Activated CD4-positive, alpha-beta memory T cell treated with anti-CD3 and anti-CD28 coated beads, Interleukin-2, amount 10 ng/mL, durations not matched to agents 7 days and 5 days (primary cell): Measurements from ENCODE around the gene MYOCOS. TPM values are rescaled to one million over a fixed set of nuclear protein-coding genes. Genes with fewer than 3 reads are reported as not detected.
"Not testable (repeated sequence)": the region's sequence is repeated elsewhere in the genome, so short reads cannot be mapped to it uniquely, and the experiment has no call there.

ENCODE experiments used
- CTCF ChIA-PET: fragments of 350-600 bp; sonication (Branson Sonifier 250); formaldehyde crosslinking; loops from one replicate; lab custom pipeline; 2021; ENCODE audit warnings: antibody characterized with exemption, inconsistent platforms; lab: Charles Lee
- POLR2A ChIA-PET: fragments of 350-600 bp; sonication (Branson Sonifier 250); formaldehyde crosslinking; loops from one replicate; lab custom pipeline; 2021; ENCODE audit warnings: antibody characterized with exemption; lab: Charles Lee
- DNase-seq: peaks from one replicate; pipeline ENCODE4 v3.0.0-alpha.2; 2020
- H3K27ac Mint-ChIP-seq: one replicate; pipeline ENCODE4 v1.8.0; 2021; ENCODE audit warnings: mild to moderate bottlenecking, mixed read lengths
- H3K27me3 Mint-ChIP-seq: one replicate; pipeline ENCODE4 v1.8.0; 2021; ENCODE audit warnings: mixed read lengths
- H3K36me3 Mint-ChIP-seq: one replicate; pipeline ENCODE4 v1.8.0; 2021; ENCODE audit warnings: low read depth, mixed read lengths
- H3K4me1 Mint-ChIP-seq: one replicate; pipeline ENCODE4 v1.8.0; 2021; ENCODE audit warnings: mixed read lengths
- H3K4me3 Mint-ChIP-seq: one replicate; pipeline ENCODE4 v1.8.0; 2021; ENCODE audit warnings: mild to moderate bottlenecking, mixed read lengths
- H3K9me3 Mint-ChIP-seq: one replicate; pipeline ENCODE4 v1.8.0; 2021; ENCODE audit warnings: mixed read lengths
- total RNA-seq, 2 experiments: library from RNA; stranded (reverse); gene quantifications; one replicate each; pipeline ENCODE4 v1.2.3, GENCODE V29; 2021

The MYOCOS gene
- total RNA-seq, 2 experiments from 2014 or later = 0.18 TPM; not detected in 1

DNA sequence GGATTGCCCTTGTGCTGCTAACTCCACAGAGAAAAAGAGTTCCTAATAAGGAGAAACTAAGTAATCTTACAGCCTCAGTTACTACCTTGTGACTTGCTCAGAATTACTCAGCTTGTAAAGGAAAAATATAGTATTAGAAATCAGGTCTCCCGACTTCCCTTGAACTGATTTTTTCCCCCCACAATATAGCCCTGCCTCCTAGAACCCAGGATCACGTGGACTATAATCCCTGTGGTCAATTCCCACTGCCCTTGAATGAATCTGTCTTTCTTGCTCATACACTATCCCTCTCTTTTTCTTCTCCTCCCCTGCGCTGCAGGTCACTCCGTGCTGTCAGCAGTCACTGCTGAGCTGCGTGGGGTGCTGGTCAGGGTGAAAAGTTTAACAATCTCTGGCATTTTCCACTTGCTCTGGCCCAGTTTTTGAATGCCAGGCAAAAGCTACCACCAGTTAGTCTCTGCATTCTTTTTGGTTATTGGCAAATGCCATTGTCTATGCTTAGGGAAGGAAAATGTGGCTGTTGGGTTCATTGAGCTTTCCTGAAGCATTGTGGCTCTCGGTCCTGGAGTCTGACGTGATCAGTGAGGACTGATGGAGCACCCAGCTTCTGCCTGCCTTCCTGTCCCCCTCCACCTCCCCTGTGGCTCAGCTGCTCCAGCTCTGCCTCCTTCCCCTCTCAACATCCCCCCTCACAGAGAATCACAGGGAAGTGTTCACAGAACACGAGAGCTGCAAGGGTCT lies 32.3 kb downstream of the MYOCOS start:
- CTCF ChIA-PET = interaction anchor here (0.8 to 3.2 kb wide), 9 partner anchors 9 to 349 kb away, joined by 3 to 26 read pairs (median 6); partner anchors contain the start of gene PRRC2C
- Mint-ChIP-seq H3K36me3 (no peaks in the 10 kb centered on the region), H3K9me3 (no peaks in the 10 kb centered on the region), H3K27me3 (peaks cover 24% of the 10 kb centered on the region), H3K27ac (no peak overlapping the region), H3K4me3 (no peak overlapping the region), H3K4me1 (peaks cover 10% of the 10 kb centered on the region)
- no peak for DNase-seq
- POLR2A ChIA-PET = interaction anchor here (1.3 kb wide), 2 partner anchors 87 to 188 kb away, joined by 3 to 5 read pairs; partner anchors contain the start of gene VAMP4

DNA sequence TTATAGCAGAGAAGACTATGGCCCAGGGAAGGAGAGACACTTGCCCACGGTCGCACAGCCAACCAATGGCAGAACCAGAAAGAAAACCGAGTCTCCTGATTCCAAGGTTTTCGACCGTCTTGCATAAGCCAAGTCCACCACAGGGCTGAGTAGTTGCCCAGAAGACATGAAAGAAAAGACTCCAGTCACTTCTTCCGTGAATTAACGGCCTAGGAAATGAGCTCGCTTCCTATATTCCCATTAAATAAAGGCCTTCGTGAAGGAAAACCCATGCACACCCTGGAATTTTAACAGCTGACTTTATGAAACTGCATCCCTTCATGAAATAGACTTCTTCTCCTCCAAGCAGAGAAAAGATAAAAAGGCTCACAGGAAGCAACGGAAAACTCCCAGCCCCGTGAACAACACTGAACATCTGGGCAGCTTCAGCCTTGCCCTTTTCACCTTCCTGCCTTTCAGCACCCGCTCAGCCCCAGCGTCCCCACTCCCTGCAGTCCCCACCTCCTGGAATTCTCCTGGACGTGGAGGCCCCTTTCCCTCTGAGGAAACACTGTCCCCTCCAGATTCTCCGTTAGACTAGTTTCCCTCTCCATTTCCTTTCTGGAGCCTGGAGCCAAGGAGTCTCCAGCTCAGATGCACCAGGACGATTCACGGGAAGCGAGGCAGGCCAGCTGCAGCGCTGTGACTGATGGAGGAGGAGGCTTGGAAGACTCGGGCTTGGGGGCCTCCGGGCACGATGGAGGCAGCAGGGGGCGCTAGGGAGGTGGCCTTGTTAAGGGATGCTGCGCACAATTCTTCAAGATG lies 33.1 kb downstream of the MYOCOS start:
- H3K4me3 Mint-ChIP-seq = peak overlapping the region; percentile 37
- no peak overlapping the region for H3K27ac Mint-ChIP-seq
- peaks cover 22% of the 10 kb centered on the region for H3K27me3 Mint-ChIP-seq
- H3K9me3 Mint-ChIP-seq = no peaks in the 10 kb centered on the region
- peaks cover 10% of the 10 kb centered on the region for H3K4me1 Mint-ChIP-seq
- DNase-seq = peak; percentile 83
- ChIA-PET CTCF (interaction anchor here (0.8 to 3.2 kb wide), 11 partner anchors 10 to 348 kb away, joined by 3 to 26 read pairs (median 5); partner anchors contain the start of gene PRRC2C), POLR2A (interaction anchor here (1.3 kb wide), 2 partner anchors 86 to 187 kb away, joined by 3 to 5 read pairs; partner anchors contain the start of gene VAMP4)
- no peaks in the 10 kb centered on the region for H3K36me3 Mint-ChIP-seq

DNA sequence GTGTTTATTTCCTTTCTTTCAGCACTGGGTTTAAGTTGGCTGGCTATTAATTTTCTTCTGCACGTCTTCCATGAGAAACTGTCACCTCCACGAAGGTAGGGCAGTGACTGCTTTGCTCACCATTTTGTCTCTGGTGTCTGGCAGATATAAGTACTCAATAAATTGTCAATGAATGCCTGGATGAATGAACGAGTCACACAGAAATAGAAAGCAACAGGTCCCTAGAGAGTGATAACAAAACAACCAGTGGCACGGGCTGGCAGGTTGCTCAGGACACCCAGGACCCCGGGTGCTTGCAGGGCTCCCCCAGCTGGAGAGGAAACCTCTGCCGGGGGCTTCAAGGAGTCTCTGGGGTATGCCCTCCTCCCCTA lies 33.7 kb downstream of the MYOCOS start:
- no peaks in the 10 kb centered on the region for H3K9me3 Mint-ChIP-seq
- POLR2A ChIA-PET = interaction anchor here (1.3 kb wide), 1 partner anchor 186 kb away, joined by 3 read pairs; no protein-coding TSS in a partner anchor
- no peak overlapping the region for H3K4me3 Mint-ChIP-seq
- CTCF ChIA-PET = interaction anchor here (1.0 to 3.2 kb wide), 8 partner anchors 10 to 347 kb away, joined by 3 to 26 read pairs (median 6); partner anchors contain the start of gene PRRC2C
- no peak overlapping the region for H3K27ac Mint-ChIP-seq
- H3K36me3 Mint-ChIP-seq = no peaks in the 10 kb centered on the region
- H3K27me3 Mint-ChIP-seq = peaks cover 19% of the 10 kb centered on the region
- DNase-seq = no peak
- H3K4me1 Mint-ChIP-seq = peaks cover 10% of the 10 kb centered on the region

DNA sequence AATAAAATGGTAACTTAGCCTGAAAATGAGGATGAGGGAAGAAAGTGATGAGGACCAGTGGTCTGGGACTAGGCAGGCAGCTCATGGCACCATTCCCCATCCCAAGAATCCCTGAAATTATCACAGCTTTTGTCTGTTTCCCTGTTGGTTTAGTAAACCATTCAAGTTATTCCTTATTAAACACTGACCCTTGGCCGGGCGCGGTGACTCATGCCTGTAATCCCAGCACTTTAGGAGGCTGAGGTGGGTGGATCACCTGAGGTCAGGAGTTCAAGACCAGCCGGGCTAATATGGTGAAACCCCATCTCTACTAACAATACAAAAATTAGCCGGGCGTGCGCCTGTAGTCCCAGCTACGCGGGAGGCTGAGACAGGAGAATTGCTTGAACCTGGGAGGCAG lies 34.2 kb downstream of the MYOCOS start:
- H3K27ac Mint-ChIP-seq, POLR2A ChIA-PET, DNase-seq, H3K4me3 Mint-ChIP-seq, H3K36me3 Mint-ChIP-seq, H3K9me3 Mint-ChIP-seq: not testable (repeated sequence)
- CTCF ChIA-PET = interaction anchor here (1.0 to 3.2 kb wide), 5 partner anchors 11 to 347 kb away, joined by 3 to 26 read pairs (median 6); no protein-coding TSS in a partner anchor
- Mint-ChIP-seq H3K4me1 (peaks cover 10% of the 10 kb centered on the region), H3K27me3 (peaks cover 15% of the 10 kb centered on the region)

DNA sequence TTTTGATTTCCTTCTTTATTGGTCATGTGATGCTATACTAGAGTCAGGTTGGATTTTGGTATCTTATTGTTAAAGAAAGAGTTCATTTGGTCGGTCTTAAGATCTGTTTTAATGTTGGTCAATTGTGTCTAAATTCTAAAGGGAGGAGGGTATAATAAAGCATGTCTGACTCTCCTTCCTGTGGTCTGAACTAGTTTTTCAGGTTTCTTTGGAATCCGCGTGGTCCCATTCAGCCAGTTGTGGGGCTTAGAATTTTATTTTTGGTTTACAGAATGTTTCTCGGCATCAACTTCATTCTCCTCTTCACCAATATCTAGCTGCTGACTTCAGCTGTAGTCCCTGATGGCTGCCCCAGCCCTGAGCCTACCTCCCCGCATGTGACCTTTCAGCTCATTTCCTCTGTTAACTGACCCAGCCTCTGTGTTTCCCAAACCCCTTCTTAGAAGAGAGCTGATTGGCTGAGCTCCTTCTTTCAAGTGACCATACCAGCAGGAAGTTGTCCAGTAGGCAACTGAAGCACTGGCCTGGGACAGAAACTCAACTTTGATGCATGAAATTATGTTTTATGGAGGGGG lies 39.1 kb downstream of the MYOCOS start:
- Mint-ChIP-seq H3K27ac (no peak overlapping the region), H3K4me1 (no peaks in the 10 kb centered on the region), H3K36me3 (no peaks in the 10 kb centered on the region), H3K27me3 (peaks cover 8% of the 10 kb centered on the region), H3K9me3 (no peaks in the 10 kb centered on the region), H3K4me3 (no peak overlapping the region)
- CTCF ChIA-PET = no interaction called here
- POLR2A ChIA-PET = interaction anchor here (1.0 kb wide), 1 partner anchor 56 kb away, joined by 3 read pairs; no protein-coding TSS in a partner anchor
- no peak for DNase-seq

DNA sequence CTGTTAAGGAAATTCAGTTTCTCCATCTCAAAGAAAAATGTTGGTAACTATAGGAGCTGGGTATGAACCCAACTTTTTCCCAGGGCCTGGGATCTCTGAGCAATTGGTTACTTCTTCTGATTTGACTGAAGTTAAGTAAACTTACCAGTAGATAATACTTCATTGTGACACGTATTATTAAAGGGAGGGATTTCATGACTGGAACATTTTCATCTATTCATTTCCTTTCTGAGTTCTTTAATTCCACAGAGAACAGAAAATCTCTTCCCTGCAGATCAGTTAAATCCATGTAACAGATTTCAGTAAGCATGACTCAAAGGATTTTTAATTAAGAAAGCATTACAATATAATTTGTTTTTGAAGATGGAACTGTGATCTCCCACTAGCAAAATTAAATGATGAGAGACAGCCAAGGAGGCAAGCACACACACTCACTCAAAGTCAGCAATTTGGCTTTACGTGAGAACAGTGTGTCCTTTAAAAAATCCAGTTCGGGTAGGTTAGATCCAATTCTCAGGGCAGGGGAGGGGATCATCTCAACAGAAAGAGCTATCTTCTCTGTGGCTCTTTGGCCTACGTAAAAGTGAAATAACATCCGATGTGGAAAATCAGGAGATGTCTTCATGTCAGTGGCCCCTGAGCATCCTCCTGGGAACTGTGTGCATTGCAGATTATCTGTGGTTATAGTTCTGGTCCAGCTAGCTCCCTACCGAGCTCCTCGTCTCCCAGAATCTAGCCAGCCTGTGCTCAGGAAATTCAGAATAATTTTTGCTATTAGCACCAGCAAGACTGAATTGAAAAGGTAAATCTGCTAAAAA lies 41.2 kb downstream of the MYOCOS start:
- ChIA-PET POLR2A (no interaction called here), CTCF (interaction anchor here (1.0 kb wide), 1 partner anchor 19 kb away, joined by 4 read pairs; no protein-coding TSS in a partner anchor)
- Mint-ChIP-seq H3K27me3 (peaks cover 8% of the 10 kb centered on the region), H3K36me3 (no peaks in the 10 kb centered on the region), H3K4me3 (no peak overlapping the region), H3K9me3 (no peaks in the 10 kb centered on the region), H3K4me1 (no peaks in the 10 kb centered on the region), H3K27ac (no peak overlapping the region)
- DNase-seq = no peak

DNA sequence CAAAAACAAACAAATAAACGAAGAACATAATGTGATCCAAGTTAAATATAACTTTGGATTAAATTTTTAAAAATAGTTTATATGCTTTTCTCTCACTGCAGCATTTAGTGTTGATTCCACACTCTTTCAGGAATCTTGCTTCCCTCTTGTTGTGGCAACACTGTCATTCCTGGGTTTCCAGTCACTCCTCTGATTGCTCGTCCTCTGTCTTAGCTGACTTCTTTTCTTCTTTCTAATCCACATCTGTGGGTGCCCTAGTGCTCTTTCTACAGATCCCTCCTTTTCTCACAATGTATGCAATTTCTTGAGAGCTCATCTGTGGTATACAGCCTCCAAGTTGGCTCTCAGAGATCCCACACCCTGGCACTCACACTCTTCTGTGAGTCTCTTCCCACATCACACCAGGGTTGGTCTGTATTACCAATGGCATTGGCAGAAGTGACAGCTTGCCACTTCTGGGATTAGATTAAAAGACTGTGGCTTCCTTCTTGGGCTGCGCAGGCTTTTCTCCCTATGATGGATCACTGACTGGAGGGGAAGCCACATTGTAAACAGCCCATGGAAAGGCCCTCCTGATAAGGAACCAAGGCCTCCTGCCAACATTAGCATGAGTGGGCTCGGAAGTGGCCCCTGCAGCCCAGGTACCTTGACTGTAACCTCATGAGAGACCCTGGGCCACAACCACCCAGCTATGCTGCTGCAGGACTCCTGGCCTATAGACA lies 42.0 kb downstream of the MYOCOS start:
- H3K4me3 Mint-ChIP-seq = no peak overlapping the region
- peaks cover 8% of the 10 kb centered on the region for H3K27me3 Mint-ChIP-seq
- DNase-seq = no peak
- no peak overlapping the region for H3K27ac Mint-ChIP-seq
- H3K36me3 Mint-ChIP-seq = no peaks in the 10 kb centered on the region
- POLR2A ChIA-PET = no interaction called here
- no peaks in the 10 kb centered on the region for H3K9me3 Mint-ChIP-seq
- CTCF ChIA-PET = interaction anchor here (1.7 kb wide), 1 partner anchor 9 kb away, joined by 6 read pairs; no protein-coding TSS in a partner anchor
- no peaks in the 10 kb centered on the region for H3K4me1 Mint-ChIP-seq

DNA sequence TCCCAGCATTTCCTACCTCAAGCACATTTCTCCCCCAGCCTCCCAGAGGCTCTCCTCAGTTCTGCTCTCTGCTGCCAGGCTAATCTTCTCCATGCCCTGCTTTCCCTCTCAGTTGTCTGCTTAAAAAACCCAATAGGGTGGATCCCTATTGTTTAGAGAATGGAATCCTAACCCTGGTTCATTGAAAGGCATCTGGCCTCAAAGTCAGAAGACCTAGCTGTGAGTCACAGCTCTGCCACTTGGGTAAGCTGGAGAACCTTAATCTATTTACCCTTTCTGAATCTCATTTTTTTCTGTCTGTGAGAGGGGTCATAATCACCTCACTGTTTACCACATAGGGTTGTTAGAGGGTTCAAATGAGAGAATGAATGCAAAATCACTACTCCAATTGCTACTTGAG lies 42.9 kb downstream of the MYOCOS start:
- Mint-ChIP-seq H3K4me3 (no peak overlapping the region), H3K27me3 (peaks cover 8% of the 10 kb centered on the region), H3K27ac (no peak overlapping the region), H3K36me3 (no peaks in the 10 kb centered on the region), H3K4me1 (no peaks in the 10 kb centered on the region), H3K9me3 (no peaks in the 10 kb centered on the region)
- ChIA-PET CTCF (interaction anchor here (1.7 kb wide), 1 partner anchor 10 kb away, joined by 6 read pairs; no protein-coding TSS in a partner anchor), POLR2A (no interaction called here)
- DNase-seq = no peak

DNA sequence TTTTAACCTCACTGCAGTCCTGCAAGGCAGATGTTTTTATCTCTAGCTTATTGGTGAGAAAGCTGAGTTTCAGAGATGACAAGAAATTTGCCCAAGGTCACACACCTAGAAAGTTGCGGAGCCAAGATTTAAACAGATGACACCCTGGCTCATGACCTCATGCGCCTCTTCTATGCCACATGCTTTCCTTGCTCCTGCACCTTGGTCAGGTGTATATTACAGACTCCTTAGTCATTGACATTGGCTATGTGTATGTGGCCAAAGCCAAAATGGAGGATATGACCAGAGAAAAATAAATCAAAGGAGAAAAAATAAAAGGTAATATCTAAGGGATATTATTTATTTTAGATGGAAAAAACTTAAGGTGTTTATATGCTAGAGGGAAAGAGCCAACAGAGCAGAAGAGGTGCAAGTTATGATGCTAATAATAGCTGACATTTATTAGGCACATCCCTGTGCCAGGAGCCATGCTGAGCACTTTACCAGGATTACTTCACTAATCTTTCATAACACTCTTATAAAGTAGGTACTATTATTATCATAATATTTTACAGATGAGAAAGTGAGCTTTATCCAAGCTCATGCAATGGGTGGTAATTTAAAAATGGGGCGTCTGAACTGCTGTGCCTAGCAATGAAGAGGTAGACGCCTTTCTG lies 44.2 kb downstream of the MYOCOS start:
- CTCF ChIA-PET = interaction anchor here (0.5 kb wide), 1 partner anchor 119 kb away, joined by 3 read pairs; no protein-coding TSS in a partner anchor
- DNase-seq = no peak
- no peaks in the 10 kb centered on the region for H3K36me3 Mint-ChIP-seq
- H3K4me1 Mint-ChIP-seq = no peaks in the 10 kb centered on the region
- no peaks in the 10 kb centered on the region for H3K9me3 Mint-ChIP-seq
- no peak overlapping the region for H3K27ac Mint-ChIP-seq
- H3K4me3 Mint-ChIP-seq = no peak overlapping the region
- H3K27me3 Mint-ChIP-seq = peaks cover 8% of the 10 kb centered on the region
- POLR2A ChIA-PET = no interaction called here

DNA sequence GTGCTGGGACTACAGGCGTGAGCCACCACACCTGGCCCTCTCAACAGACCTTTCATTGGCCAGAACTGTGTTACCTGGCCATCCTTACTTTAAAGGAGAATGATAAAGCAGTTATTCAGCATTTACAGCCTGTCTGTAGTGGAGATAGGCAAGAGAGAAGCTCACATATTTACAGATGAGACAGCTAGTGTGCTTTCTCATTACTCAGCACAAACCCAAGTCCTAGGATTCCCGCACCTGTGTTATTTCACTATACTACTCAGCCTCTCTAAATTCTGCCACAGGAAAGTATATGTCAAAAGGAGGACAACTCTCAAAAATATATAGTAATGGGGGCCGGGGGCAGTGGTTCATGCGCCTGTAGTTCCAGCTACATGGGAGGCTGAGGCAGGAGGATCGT lies 46.3 kb downstream of the MYOCOS start:
- ChIA-PET CTCF (interaction anchor here (0.8 to 1.5 kb wide), 2 partner anchors 23 to 184 kb away, joined by 3 to 6 read pairs; no protein-coding TSS in a partner anchor), POLR2A (no interaction called here)
- H3K9me3 Mint-ChIP-seq = no peaks in the 10 kb centered on the region
- no peak overlapping the region for H3K4me3 Mint-ChIP-seq
- H3K27ac Mint-ChIP-seq = no peak overlapping the region
- no peaks in the 10 kb centered on the region for H3K36me3 Mint-ChIP-seq
- no peaks in the 10 kb centered on the region for H3K4me1 Mint-ChIP-seq
- no peak for DNase-seq
- peaks cover 13% of the 10 kb centered on the region for H3K27me3 Mint-ChIP-seq

DNA sequence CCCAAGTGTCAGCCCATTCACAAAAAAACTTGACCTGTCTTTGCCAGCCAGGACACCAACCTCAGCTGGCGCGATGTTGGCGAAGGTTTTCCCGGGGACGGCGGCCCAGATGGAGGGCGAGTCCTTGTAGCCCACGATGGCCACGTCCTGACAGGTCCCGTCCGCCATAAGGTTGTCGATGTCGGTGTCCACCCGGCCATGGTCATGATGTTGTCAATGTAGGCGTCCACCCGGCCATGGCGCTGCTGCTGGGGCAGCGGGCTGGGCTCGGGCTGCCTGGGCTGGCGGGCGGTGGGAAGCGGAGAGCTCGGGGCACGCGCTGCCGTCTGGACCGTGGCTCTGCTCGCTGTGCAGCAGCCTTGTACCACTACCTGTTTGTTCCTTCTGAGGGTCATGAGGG lies 48.7 kb downstream of the MYOCOS start:
- Mint-ChIP-seq H3K4me3 (no peak overlapping the region), H3K9me3 (no peaks in the 10 kb centered on the region), H3K27ac (no peak overlapping the region), H3K36me3 (no peaks in the 10 kb centered on the region), H3K4me1 (no peaks in the 10 kb centered on the region), H3K27me3 (peaks cover 9% of the 10 kb centered on the region)
- ChIA-PET CTCF (no interaction called here), POLR2A (no interaction called here)
- no peak for DNase-seq
